SK-N-SH treated with all-trans-retinoic acid at 6 μM for 48 hours (cell line): Measurements from ENCODE around the gene DBP.

Experiments used
- ATAC-seq: fragments of 200-7000 bp; cut with Tn5 transposase; 3 replicates; pipeline ENCODE4 v1.9.1; 2020; ENCODE audit warnings: mild to moderate bottlenecking, moderate library complexity
- ARNTL ChIP-seq: fragments of 450-650 bp; formaldehyde crosslinking; IDR thresholded peaks from 2 replicates; pipeline ENCODE4 v1.5.0; 2020; ENCODE audit warnings: low read depth, mild to moderate bottlenecking, moderate library complexity, borderline replicate concordance
- CSDC2 ChIP-seq: fragments of 250-450 bp; sonication (Bioruptor Pico); IDR thresholded peaks from 2 replicates; pipeline ENCODE4 v1.5.0; 2020; ENCODE audit warnings: mild to moderate bottlenecking, moderate library complexity
- ESRRG ChIP-seq: fragments of 250-450 bp; sonication (Bioruptor Pico); IDR thresholded peaks from 2 replicates; pipeline ENCODE4 v1.6.1; 2021; ENCODE audit warnings: mild to moderate bottlenecking
- GLIS3 ChIP-seq: fragments of 250-450 bp; sonication (Bioruptor Pico); IDR thresholded peaks from 2 replicates; pipeline ENCODE4 v1.5.0; 2020; ENCODE audit warnings: mild to moderate bottlenecking, moderate library complexity
- ISL1 ChIP-seq: fragments of 250-450 bp; sonication (Bioruptor Pico); IDR thresholded peaks from 2 replicates; pipeline ENCODE4 v2.1.2; 2022; ENCODE audit warnings: mild to moderate bottlenecking, moderate library complexity
- OSR1 ChIP-seq: fragments of 250-450 bp; sonication (Bioruptor Pico); IDR thresholded peaks from 2 replicates; pipeline ENCODE4 v1.8.0; 2022; ENCODE audit warnings: moderate library complexity, mild to moderate bottlenecking, inconsistent platforms
- PPARA ChIP-seq: fragments of 250-450 bp; sonication (Bioruptor Pico); IDR thresholded peaks from 2 replicates; pipeline ENCODE4 v1.5.0; 2020; ENCODE audit warnings: mild to moderate bottlenecking, borderline replicate concordance
- RARB ChIP-seq: fragments of 250-450 bp; sonication (Bioruptor Pico); IDR thresholded peaks from 2 replicates; pipeline ENCODE4 v1.8.0; 2021; ENCODE audit warnings: mild to moderate bottlenecking, moderate library complexity
- SNAI2 ChIP-seq: fragments of 250-450 bp; sonication (Bioruptor Pico); IDR thresholded peaks from 2 replicates; pipeline ENCODE4 v1.5.0; 2020; ENCODE audit warnings: mild to moderate bottlenecking, moderate library complexity
- TOX ChIP-seq: fragments of 250-450 bp; sonication (Bioruptor Pico); IDR thresholded peaks from 2 replicates; pipeline ENCODE4 v1.8.0; 2021; ENCODE audit warnings: mild to moderate bottlenecking, moderate library complexity, borderline replicate concordance
- ZC3H10 ChIP-seq: fragments of 250-450 bp; sonication (Bioruptor Pico); IDR thresholded peaks from 2 replicates; pipeline ENCODE4 v1.5.1; 2021; ENCODE audit warnings: mild to moderate bottlenecking, moderate library complexity
- ZFP30 ChIP-seq: fragments of 450-650 bp; formaldehyde crosslinking; IDR thresholded peaks from 2 replicates; pipeline ENCODE4 v1.5.0; 2022; ENCODE audit warnings: mild to moderate bottlenecking, moderate library complexity
- ZNF565 ChIP-seq: fragments of 450-650 bp; formaldehyde crosslinking; conservative IDR thresholded peaks from 2 replicates; pipeline ENCODE4 v1.5.0; 2020; ENCODE audit warnings: low read depth, mild to moderate bottlenecking, moderate library complexity
- ZNF70 ChIP-seq: fragments of 450-650 bp; formaldehyde crosslinking; IDR thresholded peaks from 2 replicates; pipeline ENCODE4 v1.5.0; 2020; ENCODE audit warnings: mild to moderate bottlenecking, moderate library complexity
- ZNF8 ChIP-seq: fragments of 450-650 bp; formaldehyde crosslinking; IDR thresholded peaks from 2 replicates; pipeline ENCODE4 v1.5.0; 2020; ENCODE audit warnings: mild to moderate bottlenecking, moderate library complexity
- TF ChIP-seq, protein P1 (sequence below): fragments of 250-450 bp; sonication (Bioruptor Pico); IDR thresholded peaks from 2 replicates; pipeline ENCODE4 v1.5.0; 2020; ENCODE audit warnings: mild to moderate bottlenecking, moderate library complexity
- TF ChIP-seq, protein P2 (sequence below): fragments of 250-450 bp; sonication (Bioruptor Pico); IDR thresholded peaks from 2 replicates; pipeline ENCODE4 v1.5.1; 2021; ENCODE audit warnings: mild to moderate bottlenecking, moderate library complexity
- TF ChIP-seq, protein P3 (sequence below): fragments of 250-450 bp; sonication (Bioruptor Pico); IDR thresholded peaks from 2 replicates; pipeline ENCODE4 v1.5.1; 2020; ENCODE audit warnings: low read depth, mild to moderate bottlenecking, moderate library complexity
- TF ChIP-seq, protein P4 (sequence below): fragments of 250-450 bp; sonication (Bioruptor Pico); IDR thresholded peaks from 2 replicates; pipeline ENCODE4 v1.8.0; 2021; ENCODE audit warnings: low read depth, mild to moderate bottlenecking, moderate library complexity, borderline replicate concordance

DBP gene

DNA sequence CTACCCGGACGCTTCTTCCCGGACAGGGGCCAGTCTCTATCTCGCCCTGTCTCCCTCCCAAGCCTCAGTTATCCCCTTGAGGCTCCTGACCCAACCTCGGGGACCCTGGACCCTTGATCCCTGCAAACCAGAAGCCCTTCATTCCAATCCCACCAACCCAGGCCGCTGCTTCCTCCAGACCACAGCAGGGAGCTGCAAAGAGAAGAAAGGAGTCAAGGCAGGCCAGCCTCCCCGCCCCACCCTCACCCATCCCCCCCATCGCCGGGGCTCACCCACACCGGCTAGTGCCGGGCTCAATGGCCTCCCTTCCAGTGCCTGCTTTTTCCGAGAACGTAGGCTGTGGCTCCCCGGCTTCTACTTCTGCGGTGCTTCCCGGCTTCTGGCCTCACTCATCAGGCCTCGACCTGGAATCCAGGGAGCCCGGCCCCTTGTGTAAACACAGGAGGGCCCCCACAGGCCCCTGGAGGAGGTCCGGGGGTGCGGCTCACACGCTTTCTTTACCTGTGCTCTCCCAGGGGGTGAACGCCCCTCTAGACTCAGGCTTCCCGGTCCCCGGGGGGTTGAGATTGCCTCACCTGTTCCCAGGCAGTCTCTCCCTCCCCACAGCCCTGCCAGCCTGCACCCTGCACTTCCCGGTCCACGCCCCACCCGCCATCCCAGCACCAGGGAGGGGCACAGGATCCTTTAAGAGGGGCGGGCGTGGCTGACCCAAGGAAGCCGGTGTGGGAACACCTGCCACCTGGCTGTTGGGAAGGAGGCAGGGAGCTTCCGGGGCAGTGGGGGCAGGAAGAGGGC lies 22.5 kb downstream of the DBP start, which contains the start of gene FAM83E (continued):
- TF ChIP-seq, protein P1, sequence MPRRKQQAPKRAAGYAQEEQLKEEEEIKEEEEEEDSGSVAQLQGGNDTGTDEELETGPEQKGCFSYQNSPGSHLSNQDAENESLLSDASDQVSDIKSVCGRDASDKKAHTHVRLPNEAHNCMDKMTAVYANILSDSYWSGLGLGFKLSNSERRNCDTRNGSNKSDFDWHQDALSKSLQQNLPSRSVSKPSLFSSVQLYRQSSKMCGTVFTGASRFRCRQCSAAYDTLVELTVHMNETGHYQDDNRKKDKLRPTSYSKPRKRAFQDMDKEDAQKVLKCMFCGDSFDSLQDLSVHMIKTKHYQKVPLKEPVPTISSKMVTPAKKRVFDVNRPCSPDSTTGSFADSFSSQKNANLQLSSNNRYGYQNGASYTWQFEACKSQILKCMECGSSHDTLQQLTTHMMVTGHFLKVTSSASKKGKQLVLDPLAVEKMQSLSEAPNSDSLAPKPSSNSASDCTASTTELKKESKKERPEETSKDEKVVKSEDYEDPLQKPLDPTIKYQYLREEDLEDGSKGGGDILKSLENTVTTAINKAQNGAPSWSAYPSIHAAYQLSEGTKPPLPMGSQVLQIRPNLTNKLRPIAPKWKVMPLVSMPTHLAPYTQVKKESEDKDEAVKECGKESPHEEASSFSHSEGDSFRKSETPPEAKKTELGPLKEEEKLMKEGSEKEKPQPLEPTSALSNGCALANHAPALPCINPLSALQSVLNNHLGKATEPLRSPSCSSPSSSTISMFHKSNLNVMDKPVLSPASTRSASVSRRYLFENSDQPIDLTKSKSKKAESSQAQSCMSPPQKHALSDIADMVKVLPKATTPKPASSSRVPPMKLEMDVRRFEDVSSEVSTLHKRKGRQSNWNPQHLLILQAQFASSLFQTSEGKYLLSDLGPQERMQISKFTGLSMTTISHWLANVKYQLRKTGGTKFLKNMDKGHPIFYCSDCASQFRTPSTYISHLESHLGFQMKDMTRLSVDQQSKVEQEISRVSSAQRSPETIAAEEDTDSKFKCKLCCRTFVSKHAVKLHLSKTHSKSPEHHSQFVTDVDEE (CRISPR knock-in tag) = no peak
- no peak for TF ChIP-seq SNAI2 (CRISPR knock-in tag)

DNA sequence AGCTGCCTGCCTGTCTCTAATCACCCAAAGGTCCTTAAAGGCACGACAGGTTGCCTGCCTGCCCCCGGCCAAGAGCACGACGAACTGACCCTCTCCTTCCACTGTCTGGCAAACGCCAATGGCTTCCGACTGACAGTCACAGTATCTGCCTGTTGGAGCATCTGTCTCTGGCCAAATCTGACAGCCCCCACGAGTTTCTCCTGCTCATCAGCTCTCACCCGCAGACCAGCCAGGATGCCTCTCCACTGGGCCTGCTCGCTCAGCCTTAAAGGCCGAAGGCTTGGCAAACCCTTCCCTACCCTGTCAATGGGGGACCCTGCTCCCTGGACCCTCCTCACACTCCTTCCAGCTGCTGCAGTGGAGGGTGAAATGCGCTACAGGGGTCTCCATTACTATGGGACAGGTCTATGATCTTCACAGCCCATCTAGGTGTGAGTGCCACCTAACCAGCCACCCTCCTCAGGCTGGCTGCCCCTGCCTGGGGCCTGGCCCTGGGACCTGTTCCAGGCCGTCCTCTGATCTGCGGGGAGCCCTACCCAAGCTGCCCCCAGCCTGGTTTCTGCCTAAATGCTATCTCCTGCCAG lies 23.2 kb downstream of the DBP start:
- ATAC-seq = peak; percentile 38
- TF ChIP-seq ZFP30 (CRISPR knock-in tag) = no peak
- TF ChIP-seq RARB (CRISPR knock-in tag) = no peak
- TF ChIP-seq, protein P2, sequence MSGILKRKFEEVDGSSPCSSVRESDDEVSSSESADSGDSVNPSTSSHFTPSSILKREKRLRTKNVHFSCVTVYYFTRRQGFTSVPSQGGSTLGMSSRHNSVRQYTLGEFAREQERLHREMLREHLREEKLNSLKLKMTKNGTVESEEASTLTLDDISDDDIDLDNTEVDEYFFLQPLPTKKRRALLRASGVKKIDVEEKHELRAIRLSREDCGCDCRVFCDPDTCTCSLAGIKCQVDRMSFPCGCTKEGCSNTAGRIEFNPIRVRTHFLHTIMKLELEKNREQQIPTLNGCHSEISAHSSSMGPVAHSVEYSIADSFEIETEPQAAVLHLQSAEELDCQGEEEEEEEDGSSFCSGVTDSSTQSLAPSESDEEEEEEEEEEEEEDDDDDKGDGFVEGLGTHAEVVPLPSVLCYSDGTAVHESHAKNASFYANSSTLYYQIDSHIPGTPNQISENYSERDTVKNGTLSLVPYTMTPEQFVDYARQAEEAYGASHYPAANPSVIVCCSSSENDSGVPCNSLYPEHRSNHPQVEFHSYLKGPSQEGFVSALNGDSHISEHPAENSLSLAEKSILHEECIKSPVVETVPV (CRISPR knock-in tag) = no peak
- TF ChIP-seq OSR1 (CRISPR knock-in tag) = no peak
- TF ChIP-seq ZNF565 (CRISPR knock-in tag) = 0 out of 2 replicates have a peak, but pooled peaks have one; percentile 17
- TF ChIP-seq, protein P3, sequence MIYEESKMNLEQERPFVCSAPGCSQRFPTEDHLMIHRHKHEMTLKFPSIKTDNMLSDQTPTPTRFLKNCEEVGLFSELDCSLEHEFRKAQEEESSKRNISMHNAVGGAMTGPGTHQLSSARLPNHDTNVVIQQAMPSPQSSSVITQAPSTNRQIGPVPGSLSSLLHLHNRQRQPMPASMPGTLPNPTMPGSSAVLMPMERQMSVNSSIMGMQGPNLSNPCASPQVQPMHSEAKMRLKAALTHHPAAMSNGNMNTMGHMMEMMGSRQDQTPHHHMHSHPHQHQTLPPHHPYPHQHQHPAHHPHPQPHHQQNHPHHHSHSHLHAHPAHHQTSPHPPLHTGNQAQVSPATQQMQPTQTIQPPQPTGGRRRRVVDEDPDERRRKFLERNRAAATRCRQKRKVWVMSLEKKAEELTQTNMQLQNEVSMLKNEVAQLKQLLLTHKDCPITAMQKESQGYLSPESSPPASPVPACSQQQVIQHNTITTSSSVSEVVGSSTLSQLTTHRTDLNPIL (CRISPR knock-in tag) = 0 out of 2 replicates have a peak, but pooled peaks have one; percentile 37

DNA sequence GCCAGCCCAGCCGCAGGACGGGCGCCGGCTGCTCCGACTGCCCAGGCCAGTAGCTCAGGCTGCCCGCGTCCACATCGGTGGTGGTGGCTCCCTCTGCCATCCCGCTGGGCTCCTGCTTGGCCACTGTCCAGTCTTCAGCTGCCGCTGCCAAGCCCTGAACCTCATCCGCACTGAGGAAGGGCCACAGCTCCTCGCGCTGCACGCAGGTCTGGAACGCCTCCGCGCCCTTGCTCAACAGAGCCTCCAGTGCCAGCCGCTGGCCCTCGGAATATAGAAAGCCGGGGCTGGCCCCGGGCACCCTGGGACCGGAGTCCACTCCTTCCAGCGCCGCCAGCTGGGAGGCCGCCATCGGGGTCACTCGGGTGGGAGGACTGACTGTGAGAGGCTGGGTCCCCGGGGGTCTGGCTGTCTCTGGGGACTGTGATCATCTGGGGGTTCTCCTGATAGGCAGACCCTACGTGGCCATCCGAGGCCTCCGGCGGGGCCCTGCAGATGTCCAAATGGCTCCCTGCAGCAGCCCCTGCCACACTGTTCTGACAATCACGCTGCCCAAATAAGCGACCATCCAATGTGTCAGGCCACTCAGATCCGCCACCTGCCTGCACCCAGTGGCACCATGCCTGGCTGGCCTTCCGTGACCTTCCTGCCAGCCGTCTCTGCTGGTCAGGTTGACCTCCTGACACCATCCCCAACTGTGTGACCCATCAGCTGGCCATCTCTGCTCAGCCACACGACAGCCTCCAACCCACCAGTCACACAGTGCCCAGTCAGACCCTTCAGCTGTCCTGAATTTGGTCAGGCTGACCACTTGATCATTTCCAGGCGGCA lies 23.9 kb downstream of the DBP start:
- ATAC-seq = peak; percentile 18
- TF ChIP-seq TOX (CRISPR knock-in tag) (no peak), SNAI2 (CRISPR knock-in tag) (no peak), ZC3H10 (CRISPR knock-in tag) (no peak)

DNA sequence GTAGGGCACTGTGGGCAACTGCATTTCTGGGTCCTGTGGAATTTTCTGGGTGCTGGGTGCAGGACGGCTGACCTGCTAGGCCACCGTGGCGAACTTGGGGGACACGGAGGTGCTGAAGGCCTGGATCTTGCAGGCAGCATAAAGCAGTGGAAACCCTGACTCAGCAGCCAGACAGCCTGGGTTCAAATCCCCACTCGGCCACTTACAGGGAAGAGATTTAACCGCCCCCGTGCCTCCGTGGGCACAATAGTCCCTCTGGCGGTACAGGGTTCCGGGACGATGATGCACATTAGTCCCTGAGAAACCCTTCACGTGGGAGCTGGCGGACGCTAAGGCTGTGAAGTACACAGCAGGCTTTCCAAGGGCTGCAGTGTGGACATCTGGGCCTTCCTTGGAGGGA lies 25.3 kb downstream of the DBP start:
- ATAC-seq = no peak
- TF ChIP-seq ESRRG (no peak), PPARA (CRISPR knock-in tag) (no peak), ZNF8 (CRISPR knock-in tag) (no peak), SNAI2 (CRISPR knock-in tag) (no peak), CSDC2 (no peak), ARNTL (CRISPR knock-in tag) (no peak), ISL1 (CRISPR knock-in tag) (no peak), GLIS3 (CRISPR knock-in tag) (no peak), ZNF70 (no peak), ZFP30 (CRISPR knock-in tag) (no peak)
- TF ChIP-seq, protein P1 (CRISPR knock-in tag) = no peak
- TF ChIP-seq, protein P3 (CRISPR knock-in tag) = no peak
- TF ChIP-seq, protein P4, sequence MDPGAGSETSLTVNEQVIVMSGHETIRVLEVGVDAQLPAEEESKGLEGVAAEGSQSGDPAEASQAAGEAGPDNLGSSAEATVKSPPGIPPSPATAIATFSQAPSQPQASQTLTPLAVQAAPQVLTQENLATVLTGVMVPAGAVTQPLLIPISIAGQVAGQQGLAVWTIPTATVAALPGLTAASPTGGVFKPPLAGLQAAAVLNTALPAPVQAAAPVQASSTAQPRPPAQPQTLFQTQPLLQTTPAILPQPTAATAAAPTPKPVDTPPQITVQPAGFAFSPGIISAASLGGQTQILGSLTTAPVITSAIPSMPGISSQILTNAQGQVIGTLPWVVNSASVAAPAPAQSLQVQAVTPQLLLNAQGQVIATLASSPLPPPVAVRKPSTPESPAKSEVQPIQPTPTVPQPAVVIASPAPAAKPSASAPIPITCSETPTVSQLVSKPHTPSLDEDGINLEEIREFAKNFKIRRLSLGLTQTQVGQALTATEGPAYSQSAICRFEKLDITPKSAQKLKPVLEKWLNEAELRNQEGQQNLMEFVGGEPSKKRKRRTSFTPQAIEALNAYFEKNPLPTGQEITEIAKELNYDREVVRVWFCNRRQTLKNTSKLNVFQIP (CRISPR knock-in tag) = no peak
- TF ChIP-seq, all 23 proteins: peak for 0
